SH-SY5Y (cell line): Measurements from ENCODE around the gene AMER3.

Source experiments
- GATA2 ChIP-seq: IDR thresholded peaks from 2 replicates; pipeline ENCODE4 v1.6.1; 2011; ENCODE audit warnings: mild to moderate bottlenecking, low read depth, low read length
- GATA3 ChIP-seq: IDR thresholded peaks from 2 replicates; pipeline ENCODE4 v1.6.1; 2011; ENCODE audit warnings: low read depth, mild to moderate bottlenecking, low read length, moderate library complexity

DNA sequence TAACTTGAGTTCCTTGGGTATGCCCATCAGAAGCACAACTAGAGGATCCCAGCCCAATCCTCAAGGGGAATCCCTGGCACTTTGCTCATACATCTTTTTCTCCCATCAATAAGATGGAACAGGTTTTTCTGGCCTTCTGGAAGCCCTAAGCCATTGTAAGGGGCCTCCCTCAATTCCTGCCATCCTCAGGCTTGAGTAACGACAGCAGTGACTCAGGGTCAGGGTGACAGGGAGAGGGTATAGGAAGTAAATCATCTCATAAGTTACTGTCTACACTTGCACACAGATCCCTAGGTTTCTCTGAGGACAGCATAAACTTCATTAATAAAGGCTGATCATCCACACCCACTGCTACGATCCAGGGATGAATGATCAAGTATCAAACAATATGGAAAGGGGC is 35.0 kb downstream of the AMER3 start:
- no peak for TF ChIP-seq GATA2
- TF ChIP-seq GATA3: no peak
